SU-DHL-6 (cell line): ENCODE data around the gene CREG1.

Experiments used
- H2AFZ ChIP-seq: fragments of 200-600 bp; sonication (generic); 2 replicates; pipeline ENCODE4 v1.6.1; 2014; ENCODE audit warnings: low read depth, mild to moderate bottlenecking, moderate library complexity, mixed read lengths, antibody characterized with exemption, low read length; ENCODE audit not compliant: severe bottlenecking
- H3F3A ChIP-seq: fragments of 200-600 bp; shearing (Covaris generic); 2 replicates; pipeline ENCODE4 v1.6.0; 2016; ENCODE audit warnings: antibody characterized with exemption, mild to moderate bottlenecking; ENCODE audit not compliant: insufficient read depth
- H3K27ac ChIP-seq: fragments of 200-600 bp; sonication (generic); 2 replicates; pipeline ENCODE4 v1.5.1; 2016; ENCODE audit warnings: low read depth, mild to moderate bottlenecking, low read length, moderate library complexity, mixed read lengths
- H3K27me3 ChIP-seq: fragments of 200-600 bp; sonication (generic), shearing (Covaris generic); 2 replicates; pipeline ENCODE4 v1.6.0; 2014; ENCODE audit warnings: mild to moderate bottlenecking, low read length
- H3K36me3 ChIP-seq: fragments of 200-600 bp; sonication (generic); 2 replicates; pipeline ENCODE4 v1.6.1; 2014; ENCODE audit warnings: mild to moderate bottlenecking, low read length, mixed read lengths
- H3K4me2 ChIP-seq: fragments of 300-600, 200-600 bp; shearing (Covaris generic), sonication (generic); 2 replicates; pipeline ENCODE4 v1.6.0; 2014; ENCODE audit warnings: low read length, low read depth, mild to moderate bottlenecking; ENCODE audit not compliant: poor library complexity, severe bottlenecking
- H3K4me3 ChIP-seq: fragments of 200-600 bp; sonication (generic); 2 replicates; pipeline ENCODE4 v1.5.1; 2014; ENCODE audit warnings: antibody characterized with exemption, low read length, mild to moderate bottlenecking, mixed read lengths; ENCODE audit not compliant: insufficient read depth, poor library complexity, severe bottlenecking
- H3K79me2 ChIP-seq: fragments of 200-600 bp; sonication (generic); 2 replicates; pipeline ENCODE4 v1.6.1; 2014; ENCODE audit warnings: mild to moderate bottlenecking, low read length, moderate library complexity; ENCODE audit not compliant: insufficient read depth
- H3K9ac ChIP-seq: fragments of 200-600 bp; sonication (generic); 2 replicates; pipeline ENCODE4 v1.7.0; 2014; ENCODE audit warnings: mild to moderate bottlenecking, low read length
- H3K9me2 ChIP-seq: fragments of 200-600 bp; sonication (generic); replicated peaks from 2 replicates; pipeline ENCODE4 v1.6.1; 2014; ENCODE audit warnings: low read length; ENCODE audit not compliant: insufficient read depth
- H3K9me3 ChIP-seq: fragments of 200-600 bp; sonication (generic); 2 replicates; pipeline ENCODE4 v1.6.1; 2014; ENCODE audit warnings: low read length, mixed read lengths; ENCODE audit not compliant: insufficient read depth
- H4K20me1 ChIP-seq: fragments of 200-600 bp; sonication (generic); 2 replicates; pipeline ENCODE4 v1.6.1; 2014; ENCODE audit warnings: low read depth, mild to moderate bottlenecking, antibody characterized with exemption, low read length, moderate library complexity, mixed read lengths
- CTCF ChIP-seq: fragments of 200-600 bp; sonication (generic); IDR thresholded peaks from one replicate; pipeline ENCODE4 v1.5.1; 2017; ENCODE audit warnings: antibody characterized with exemption, mild to moderate bottlenecking, low read length, moderate library complexity; ENCODE audit not compliant: insufficient read depth, poor library complexity, severe bottlenecking
- EZH2phosphoT487 ChIP-seq: fragments of 200-600 bp; sonication (generic), shearing (Covaris generic); conservative IDR thresholded peaks from 2 replicates; pipeline ENCODE4 v1.6.1; 2018; ENCODE audit warnings: mild to moderate bottlenecking, antibody characterized with exemption, low read length, moderate library complexity, mixed read lengths

Gene CREG1

DNA sequence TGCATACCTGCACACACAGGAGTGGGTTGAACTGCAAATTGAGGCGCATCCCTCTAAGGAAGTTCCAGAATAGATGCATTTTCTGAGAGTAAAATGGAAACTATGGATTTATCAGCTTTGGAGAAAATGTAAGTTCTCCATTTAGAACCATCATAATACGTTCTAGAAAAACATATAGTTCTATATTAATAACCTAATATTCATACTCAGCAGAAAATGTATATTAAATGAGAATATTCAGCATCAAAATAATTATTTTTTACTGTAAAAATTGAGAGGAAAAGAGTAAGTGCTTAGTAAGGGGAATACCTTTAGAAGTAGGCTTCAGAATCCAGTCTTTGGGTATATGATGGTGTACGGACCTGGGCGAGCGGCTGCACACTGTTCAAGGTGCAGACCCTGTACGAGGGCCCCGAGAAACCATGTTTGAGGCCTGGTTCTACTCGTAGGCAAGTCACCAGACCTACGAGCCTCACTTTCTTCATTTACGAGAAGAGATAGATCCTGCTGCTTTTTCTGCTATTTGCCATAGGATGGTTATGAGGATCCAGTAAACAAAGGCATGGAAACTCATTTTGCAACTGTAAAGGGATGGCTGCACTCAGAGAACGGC is 42.1 kb downstream of the CREG1 start:
- Histone ChIP-seq H3K4me2 (no peak overlapping the region), H3K9ac (no peak overlapping the region), H3K9me3 (no peaks in the 10 kb centered on the region), H3K27ac (no peak overlapping the region), H3K9me2 (no peaks in the 10 kb centered on the region), H3K27me3 (no peaks in the 10 kb centered on the region), H3K36me3 (no peaks in the 10 kb centered on the region), H2AFZ (no peak overlapping the region), H3F3A (no peaks in the 10 kb centered on the region), H3K79me2 (no peaks in the 10 kb centered on the region), H4K20me1 (no peaks in the 10 kb centered on the region), H3K4me3 (no peak overlapping the region)
- TF ChIP-seq EZH2phosphoT487 (no peak), CTCF (no peak)

GRCh38 chr1:167510881-167511280 is 42.7 kb downstream of the CREG1 start:
- Histone ChIP-seq H3K9me2 (no peaks in the 10 kb centered on the region), H3F3A (no peaks in the 10 kb centered on the region), H3K4me2 (no peak overlapping the region), H3K9me3 (no peaks in the 10 kb centered on the region), H3K4me3 (no peak overlapping the region), H4K20me1 (no peaks in the 10 kb centered on the region), H3K27ac (no peak overlapping the region), H3K36me3 (no peaks in the 10 kb centered on the region), H2AFZ (no peak overlapping the region), H3K9ac (no peak overlapping the region), H3K27me3 (no peaks in the 10 kb centered on the region), H3K79me2 (no peaks in the 10 kb centered on the region)
- TF ChIP-seq EZH2phosphoT487 (no peak), CTCF (no peak)

DNA sequence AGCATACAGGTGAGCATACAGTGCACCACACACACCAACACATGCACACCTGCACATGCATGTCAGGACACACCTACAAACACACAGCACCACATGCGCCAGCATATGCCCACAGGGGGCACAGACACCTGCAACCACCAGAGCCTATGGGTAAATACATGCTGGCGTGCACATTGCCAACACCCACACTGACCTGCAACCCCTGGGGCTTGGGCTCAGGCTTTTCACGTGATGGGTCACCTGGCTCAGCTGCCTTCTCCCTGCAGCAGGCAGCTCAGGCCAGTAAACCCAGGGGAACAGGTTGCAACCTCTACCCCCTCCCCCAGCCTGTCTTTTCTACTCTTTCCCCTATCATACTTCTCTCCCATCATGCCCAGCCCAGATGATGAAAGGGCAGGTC is 43.3 kb downstream of the CREG1 start:
- H3K79me2 ChIP-seq, result no peaks in the 10 kb centered on the region
- H3K9ac ChIP-seq, result no peak overlapping the region
- H3F3A ChIP-seq, result no peaks in the 10 kb centered on the region
- no peak overlapping the region for H2AFZ ChIP-seq
- no peaks in the 10 kb centered on the region for H3K27me3 ChIP-seq
- no peaks in the 10 kb centered on the region for H3K9me3 ChIP-seq
- H3K4me2 ChIP-seq, result no peak overlapping the region
- no peaks in the 10 kb centered on the region for H3K36me3 ChIP-seq
- TF ChIP-seq EZH2phosphoT487 (no peak), CTCF (no peak)
- H3K9me2 ChIP-seq, result no peaks in the 10 kb centered on the region
- no peaks in the 10 kb centered on the region for H4K20me1 ChIP-seq
- no peak overlapping the region for H3K27ac ChIP-seq
- no peak overlapping the region for H3K4me3 ChIP-seq
